ENCODE results near the gene SLC39A10.

DNA sequence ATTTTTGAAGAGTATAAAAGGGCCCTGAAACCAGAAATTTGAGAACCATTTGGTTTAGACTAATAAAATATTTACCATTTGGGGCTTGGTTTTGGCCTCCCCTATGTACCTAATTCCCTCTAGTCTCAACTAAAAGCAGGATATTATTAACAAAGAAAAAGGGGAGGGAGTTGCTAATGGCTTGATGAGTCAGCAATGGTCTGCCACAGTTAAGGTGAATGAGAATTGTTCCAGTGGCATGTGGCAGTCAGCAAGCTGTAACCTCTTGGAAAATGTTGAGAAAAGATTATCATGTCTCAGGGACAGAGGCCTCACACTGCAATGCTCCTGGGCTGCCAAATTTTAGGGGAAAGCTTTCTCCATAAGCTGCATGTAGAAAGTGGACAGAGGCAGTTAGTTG lies 20.1 kb upstream of the SLC39A10 start:
- TF ChIP-seq, protein P1, sequence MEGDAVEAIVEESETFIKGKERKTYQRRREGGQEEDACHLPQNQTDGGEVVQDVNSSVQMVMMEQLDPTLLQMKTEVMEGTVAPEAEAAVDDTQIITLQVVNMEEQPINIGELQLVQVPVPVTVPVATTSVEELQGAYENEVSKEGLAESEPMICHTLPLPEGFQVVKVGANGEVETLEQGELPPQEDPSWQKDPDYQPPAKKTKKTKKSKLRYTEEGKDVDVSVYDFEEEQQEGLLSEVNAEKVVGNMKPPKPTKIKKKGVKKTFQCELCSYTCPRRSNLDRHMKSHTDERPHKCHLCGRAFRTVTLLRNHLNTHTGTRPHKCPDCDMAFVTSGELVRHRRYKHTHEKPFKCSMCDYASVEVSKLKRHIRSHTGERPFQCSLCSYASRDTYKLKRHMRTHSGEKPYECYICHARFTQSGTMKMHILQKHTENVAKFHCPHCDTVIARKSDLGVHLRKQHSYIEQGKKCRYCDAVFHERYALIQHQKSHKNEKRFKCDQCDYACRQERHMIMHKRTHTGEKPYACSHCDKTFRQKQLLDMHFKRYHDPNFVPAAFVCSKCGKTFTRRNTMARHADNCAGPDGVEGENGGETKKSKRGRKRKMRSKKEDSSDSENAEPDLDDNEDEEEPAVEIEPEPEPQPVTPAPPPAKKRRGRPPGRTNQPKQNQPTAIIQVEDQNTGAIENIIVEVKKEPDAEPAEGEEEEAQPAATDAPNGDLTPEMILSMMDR (IDR thresholded peaks at IDR 0.05): no peak
- TF ChIP-seq POLR2A (IDR thresholded peaks at IDR 0.05): no peak
